IMR-90 (cell line): ENCODE results near the gene TMC1.

Source experiments
- RAD21 ChIP-seq: IDR thresholded peaks from 2 replicates; pipeline ENCODE4 v1.6.1; 2012; ENCODE audit warnings: low read length, improper control_type of control experiment
- SMC3 ChIP-seq: fragments of 150-350 bp; IDR thresholded peaks from 2 replicates; pipeline ENCODE4 v1.6.1; 2016; ENCODE audit warnings: low read depth, mild to moderate bottlenecking, antibody characterized with exemption, low read length, moderate library complexity
- TF ChIP-seq, protein P1 (sequence below): conservative IDR thresholded peaks from 2 replicates; pipeline ENCODE4 v1.5.1; 2012; ENCODE audit warnings: mild to moderate bottlenecking, low read depth, low read length, improper control_type of control experiment

DNA sequence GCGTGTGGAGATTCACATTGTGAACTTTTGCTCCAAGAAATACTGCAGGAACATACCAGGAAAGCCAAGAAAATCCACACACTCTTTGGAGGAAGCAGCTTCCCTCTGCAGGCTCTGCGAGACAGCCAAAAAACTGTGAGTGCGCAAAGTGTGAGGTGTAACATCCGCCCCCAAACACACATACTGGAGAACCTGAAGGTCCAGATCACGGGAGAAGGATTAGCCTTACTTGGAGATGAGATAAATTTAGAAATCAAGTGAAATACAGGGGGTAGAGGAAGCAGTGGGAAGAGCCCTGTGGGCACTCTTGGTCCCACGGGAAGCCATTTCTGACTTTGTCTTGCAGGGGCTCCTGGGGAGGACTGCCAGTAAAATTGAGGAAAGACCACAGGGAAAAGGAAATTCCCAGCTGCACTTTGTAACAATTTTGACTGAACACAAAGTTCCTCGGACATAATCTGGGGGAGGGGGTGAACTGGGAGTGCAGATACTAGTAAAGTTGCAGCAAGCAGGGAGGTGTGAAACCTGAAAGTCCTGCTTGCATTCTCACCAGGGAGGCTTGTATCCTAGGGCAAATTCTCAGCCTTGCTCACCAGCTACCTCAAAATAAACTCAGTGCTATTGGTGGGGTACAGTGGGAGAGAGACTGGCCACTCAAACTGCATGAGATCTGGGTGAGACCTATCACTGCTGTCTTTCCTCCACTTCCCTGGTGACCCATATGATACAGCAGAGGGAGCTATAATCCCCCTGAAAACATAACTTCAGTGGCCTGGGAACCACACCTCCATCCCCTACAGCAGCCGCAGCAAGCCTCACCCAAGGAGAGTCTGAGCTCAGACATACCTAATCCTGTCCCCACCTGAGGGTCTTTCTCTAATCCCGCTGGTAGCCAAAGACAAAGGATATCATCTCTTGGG lies 322.4 kb downstream of the TMC1 start:
- TF ChIP-seq RAD21: no peak
- TF ChIP-seq, protein P1, sequence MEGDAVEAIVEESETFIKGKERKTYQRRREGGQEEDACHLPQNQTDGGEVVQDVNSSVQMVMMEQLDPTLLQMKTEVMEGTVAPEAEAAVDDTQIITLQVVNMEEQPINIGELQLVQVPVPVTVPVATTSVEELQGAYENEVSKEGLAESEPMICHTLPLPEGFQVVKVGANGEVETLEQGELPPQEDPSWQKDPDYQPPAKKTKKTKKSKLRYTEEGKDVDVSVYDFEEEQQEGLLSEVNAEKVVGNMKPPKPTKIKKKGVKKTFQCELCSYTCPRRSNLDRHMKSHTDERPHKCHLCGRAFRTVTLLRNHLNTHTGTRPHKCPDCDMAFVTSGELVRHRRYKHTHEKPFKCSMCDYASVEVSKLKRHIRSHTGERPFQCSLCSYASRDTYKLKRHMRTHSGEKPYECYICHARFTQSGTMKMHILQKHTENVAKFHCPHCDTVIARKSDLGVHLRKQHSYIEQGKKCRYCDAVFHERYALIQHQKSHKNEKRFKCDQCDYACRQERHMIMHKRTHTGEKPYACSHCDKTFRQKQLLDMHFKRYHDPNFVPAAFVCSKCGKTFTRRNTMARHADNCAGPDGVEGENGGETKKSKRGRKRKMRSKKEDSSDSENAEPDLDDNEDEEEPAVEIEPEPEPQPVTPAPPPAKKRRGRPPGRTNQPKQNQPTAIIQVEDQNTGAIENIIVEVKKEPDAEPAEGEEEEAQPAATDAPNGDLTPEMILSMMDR: no peak
- no peak for TF ChIP-seq SMC3
